Stimulated activated CD8-positive, alpha-beta memory T cell treated with anti-CD3 and anti-CD28 coated beads, Interleukin-7, amount 100 ng/mL, for 24 hours (primary cell): Measurements from ENCODE around the gene TM4SF4.

Experiments
- DNase-seq: peaks from one replicate; pipeline ENCODE4 v3.0.0-alpha.2; 2020; ENCODE audit warnings: low read depth

Gene TM4SF4

DNA sequence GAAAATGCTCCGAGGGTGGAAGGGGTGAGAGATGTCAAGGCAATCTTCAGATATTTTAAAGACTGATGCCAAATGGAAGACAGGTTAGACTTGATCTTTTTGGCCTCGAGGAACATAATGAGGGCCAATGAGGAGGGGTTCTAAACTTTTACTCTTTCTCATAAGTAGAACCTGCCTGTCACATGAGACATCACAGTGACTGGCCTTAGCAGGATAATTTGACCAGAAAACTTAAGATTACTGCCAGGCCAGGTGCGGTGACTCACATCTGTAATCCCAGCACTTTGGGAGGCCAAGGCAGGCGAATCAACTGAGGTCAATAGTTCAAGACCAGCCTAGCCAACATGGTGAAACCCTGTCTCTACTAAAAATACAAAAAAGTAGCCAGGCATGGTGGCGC lies 12.2 kb downstream of the TM4SF4 start:
- DNase-seq: no peak

GRCh38 chr3:149487598-149488197 lies 13.2 kb downstream of the TM4SF4 start:
- DNase-seq: no peak

GRCh38 chr3:149489060-149489690 lies 14.7 kb downstream of the TM4SF4 start:
- DNase-seq: no peak

DNA sequence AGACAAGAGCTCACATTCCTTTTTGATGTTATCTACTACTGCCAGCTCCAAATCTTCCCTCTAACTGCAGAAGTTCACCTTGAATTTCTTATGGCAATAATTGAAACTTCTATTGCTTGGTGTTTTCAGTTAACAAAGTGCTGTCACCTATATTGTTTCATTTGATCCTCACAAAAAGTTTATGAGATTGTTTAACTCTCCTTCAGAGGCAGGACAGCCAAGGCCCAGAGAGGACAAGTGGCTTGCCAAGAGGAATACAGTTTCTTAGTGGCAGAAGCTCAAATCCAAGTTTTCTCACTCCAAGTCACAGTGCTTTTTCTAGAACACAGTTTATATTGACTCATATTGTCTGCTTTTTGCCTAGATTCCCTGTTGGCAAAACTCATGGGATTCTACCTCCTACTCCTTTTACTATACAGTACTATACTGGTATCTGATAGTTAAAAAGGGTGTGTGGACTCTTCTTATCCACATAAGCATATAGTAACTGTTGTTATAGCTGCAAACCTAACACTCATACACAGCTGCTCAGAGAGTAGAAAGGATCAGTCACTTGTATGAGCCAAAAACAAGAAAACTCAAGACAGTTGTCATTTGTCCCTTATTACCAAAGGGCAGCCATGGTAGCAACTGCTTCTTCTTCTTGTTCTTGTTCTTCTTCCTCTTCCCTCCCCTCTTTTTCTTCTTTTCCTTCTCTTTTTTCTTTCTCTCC lies 15.9 kb downstream of the TM4SF4 start:
- DNase-seq: no peak

- DNase-seq: no peak
Measured at GRCh38 chr3:149493315-149494021, 19.0 kb downstream of the TM4SF4 start.

DNA sequence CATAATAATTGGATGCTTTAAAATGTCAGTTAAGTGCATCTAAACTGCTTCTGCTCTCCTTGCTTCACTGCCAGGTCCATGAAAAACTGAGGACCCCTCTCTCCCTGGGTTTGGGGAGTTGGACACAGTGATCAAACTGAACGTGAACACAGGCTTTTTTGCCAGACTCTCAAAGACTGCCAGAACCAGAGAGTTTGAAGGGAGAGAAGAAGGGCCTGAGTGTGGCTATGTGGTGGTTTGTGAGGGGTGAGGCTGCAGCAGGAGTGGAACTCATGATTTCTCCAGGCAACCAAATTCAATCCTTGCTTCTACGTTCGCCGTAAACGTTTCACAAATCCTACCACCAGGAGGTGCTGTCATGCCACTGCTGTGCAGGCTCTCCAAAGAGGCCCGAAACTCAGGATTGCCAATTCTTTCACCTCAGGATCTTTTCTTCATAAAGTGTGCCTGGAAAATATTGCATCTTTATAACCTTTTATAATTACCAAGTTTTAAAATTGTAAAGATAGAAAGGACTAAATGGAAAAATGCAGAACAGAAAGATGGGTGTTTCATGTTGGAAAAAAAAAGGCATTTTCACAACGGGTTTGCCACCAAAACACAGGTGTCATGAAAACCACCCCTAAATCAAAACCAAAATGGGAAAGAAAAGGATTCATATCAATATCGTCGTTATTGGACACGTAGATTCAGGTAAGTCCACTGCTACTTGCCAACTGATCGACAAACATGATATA lies 19.7 kb downstream of the TM4SF4 start:
- no peak for DNase-seq

GRCh38 chr3:149494759-149495580 lies 20.5 kb downstream of the TM4SF4 start:
- DNase-seq: no peak

- no peak for DNase-seq
Measured at GRCh38 chr3:149495581-149496125, 21.2 kb downstream of the TM4SF4 start.

GRCh38 chr3:149496891-149497290 lies 22.4 kb downstream of the TM4SF4 start:
- no peak for DNase-seq

DNA sequence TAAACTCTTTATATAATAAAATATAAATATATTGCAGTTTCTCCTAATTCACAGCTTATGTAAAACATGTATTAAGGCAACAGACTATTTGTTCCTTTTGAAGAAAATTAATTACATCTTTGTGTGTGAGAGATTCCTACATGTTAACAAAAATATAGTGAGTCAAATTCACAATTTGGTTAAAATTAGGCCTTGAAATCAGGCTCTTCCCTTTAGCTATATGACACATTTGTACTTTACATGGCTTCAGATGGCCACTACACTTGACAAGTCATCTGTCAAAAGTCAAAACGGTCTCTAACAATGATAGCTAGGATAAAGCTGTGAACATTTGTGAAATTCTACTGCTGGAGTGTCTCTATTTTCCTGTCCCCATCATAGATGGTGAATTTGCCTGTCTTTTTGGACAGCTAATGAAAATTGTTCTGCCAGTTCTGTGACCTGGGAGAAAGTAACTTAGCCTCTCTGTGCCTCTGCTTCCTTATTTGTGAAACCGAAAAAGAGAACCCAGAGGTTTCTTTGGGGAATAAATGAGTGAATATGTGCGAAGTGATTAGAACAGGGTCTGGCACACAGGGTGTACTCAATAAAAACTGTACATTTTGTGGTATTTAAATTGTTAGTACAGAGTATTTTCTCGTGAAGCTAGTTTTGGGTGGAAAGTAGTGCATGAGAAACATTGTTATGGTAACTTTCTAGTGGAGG lies 23.6 kb downstream of the TM4SF4 start:
- DNase-seq: no peak

DNA sequence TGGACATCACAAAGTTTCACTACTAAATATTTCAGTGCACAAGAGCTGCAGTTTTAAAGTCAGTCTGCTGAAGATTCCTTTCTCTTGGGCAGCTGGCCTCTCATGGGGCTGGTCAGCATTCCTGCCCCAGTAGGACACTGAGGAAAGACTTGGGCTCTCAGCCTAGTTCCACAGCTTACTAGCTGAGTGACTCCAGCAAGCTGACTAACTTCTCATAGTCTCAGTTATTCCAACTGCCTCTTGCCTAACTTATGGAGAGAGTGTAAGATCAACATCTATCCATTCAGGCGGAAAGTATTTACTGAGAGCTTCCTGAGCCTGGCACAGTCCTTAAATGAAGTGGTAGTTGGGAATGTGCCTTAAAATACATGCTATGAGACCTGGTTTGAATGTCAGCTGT lies 27.0 kb downstream of the TM4SF4 start:
- no peak for DNase-seq

- no peak for DNase-seq
Measured at GRCh38 chr3:149502438-149502837, 27.9 kb downstream of the TM4SF4 start.

DNA sequence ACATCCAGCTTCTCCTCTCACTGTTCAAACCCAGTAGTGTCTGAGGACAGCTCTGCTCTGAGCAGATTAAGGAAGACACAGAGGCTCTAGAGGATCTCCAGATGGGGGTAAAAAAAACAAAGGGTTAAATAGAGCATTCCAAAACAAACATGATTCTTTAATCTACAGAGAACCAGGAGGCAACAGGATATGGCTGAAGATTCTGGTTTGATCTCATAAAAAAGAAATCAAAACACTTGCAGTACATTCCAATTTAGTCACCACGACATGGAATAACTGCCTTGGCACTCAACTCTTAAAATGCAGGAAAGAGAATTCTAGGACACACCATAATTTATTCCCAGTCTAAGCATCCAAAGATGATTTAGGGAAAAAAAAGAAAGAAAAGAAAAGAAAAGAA lies 32.0 kb downstream of the TM4SF4 start:
- no peak for DNase-seq

- no peak for DNase-seq
Measured at GRCh38 chr3:149506965-149507364, 32.5 kb downstream of the TM4SF4 start.

- no peak for DNase-seq
Measured at GRCh38 chr3:149507491-149508324, 33.2 kb downstream of the TM4SF4 start.

DNA sequence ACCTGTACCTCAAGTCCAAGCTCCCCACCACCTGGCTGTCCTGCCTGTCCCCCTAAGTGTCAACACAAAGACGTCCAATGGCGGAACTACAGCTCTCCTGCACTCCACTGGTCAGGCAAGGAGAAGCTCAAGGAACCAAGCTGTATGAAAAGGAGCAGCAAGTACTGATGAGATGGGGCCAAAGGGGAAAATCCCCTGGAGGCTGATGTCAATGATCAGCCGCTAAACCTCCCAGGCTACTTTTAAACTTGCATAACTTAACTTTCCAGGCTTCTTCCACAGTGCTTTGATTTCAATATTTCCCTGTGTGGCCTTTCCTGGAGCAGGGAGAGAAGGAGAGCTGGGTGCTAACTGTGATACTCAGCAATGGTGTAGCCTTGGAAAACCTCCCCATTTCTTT lies 35.0 kb downstream of the TM4SF4 start:
- DNase-seq: no peak

DNA sequence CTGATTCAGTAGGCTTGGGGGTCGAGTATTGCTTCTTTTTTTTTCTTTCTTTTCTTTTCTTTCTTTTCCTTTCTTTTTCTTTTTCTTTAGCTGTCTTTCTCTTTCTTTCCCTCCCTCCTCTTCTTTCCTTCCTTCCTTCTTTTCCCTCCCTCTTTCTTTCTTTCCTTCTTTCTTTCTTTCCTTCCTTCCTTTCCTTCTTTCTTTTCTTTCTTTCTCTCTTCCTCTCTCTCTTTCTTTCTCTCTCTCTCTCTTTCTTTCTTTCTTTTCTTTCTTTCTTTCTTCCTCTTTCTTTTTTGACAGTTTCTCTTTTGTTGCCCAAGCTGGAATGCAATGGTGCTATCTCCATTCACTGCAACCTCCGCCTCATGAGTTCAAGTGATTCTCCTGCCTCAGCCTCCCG lies 36.0 kb downstream of the TM4SF4 start:
- no peak for DNase-seq

GRCh38 chr3:149511040-149511626 lies 36.6 kb downstream of the TM4SF4 start:
- no peak for DNase-seq
